MCF 10A (cell line): Measurements from ENCODE around the gene ASPSCR1. TPM values are rescaled to one million over a fixed set of nuclear protein-coding genes. Genes with fewer than 3 reads are reported as not detected.
A peak's percentile ranks its signal among the peaks of the same experiment; 100 is the strongest.

ENCODE experiments used
- BruUV-seq: library from RNA; stranded (reverse); fragments of 400-500 nt; replicated peaks from 2 replicates; lab custom pipeline; 2021; lab: Mats Ljungman, UMichigan
- CTCF ChIA-PET: fragments of 300-600 bp; sonication (Branson Sonifier 250); formaldehyde crosslinking; extraction: SDS; loops from one replicate; lab custom pipeline; 2021; ENCODE audit warnings: antibody characterized with exemption, inconsistent platforms; lab: Yijun Ruan, JAX
- POLR2A ChIA-PET: fragments of 300-600, 350-650 bp; sonication (Branson Sonifier 250); formaldehyde crosslinking; extraction: SDS; loops from one replicate; lab custom pipeline; 2020; ENCODE audit warnings: antibody characterized with exemption, inconsistent platforms; lab: Yijun Ruan, JAX
- DNase-seq: peaks from one replicate; pipeline ENCODE4 v3.0.0-alpha.2; 2018; ENCODE audit not compliant: unreplicated experiment
- H3K27ac Mint-ChIP-seq: one replicate; pipeline ENCODE4 v1.8.0; 2022; ENCODE audit warnings: mild to moderate bottlenecking, low read depth, mixed read lengths; ENCODE audit not compliant: unreplicated experiment
- H3K27me3 Mint-ChIP-seq: one replicate; pipeline ENCODE4 v1.8.0; 2022; ENCODE audit warnings: mixed read lengths; ENCODE audit not compliant: insufficient read depth, unreplicated experiment
- H3K36me3 Mint-ChIP-seq: one replicate; pipeline ENCODE4 v1.8.0; 2022; ENCODE audit warnings: mild to moderate bottlenecking, moderate library complexity, mixed read lengths; ENCODE audit not compliant: insufficient read depth, unreplicated experiment
- H3K4me1 Mint-ChIP-seq: one replicate; pipeline ENCODE4 v1.8.0; 2022; ENCODE audit warnings: mixed read lengths; ENCODE audit not compliant: insufficient read depth, unreplicated experiment
- H3K4me3 Mint-ChIP-seq: one replicate; pipeline ENCODE4 v1.8.0; 2022; ENCODE audit warnings: mild to moderate bottlenecking, moderate library complexity, mixed read lengths; ENCODE audit not compliant: unreplicated experiment
- H3K9me3 Mint-ChIP-seq: one replicate; pipeline ENCODE4 v1.8.0; 2022; ENCODE audit warnings: mixed read lengths; ENCODE audit not compliant: unreplicated experiment
- CTCF ChIP-seq: fragments of 200-600 bp; IDR thresholded peaks from one replicate; pipeline ENCODE4 v1.8.0; 2022; ENCODE audit warnings: antibody characterized with exemption, mild to moderate bottlenecking; ENCODE audit not compliant: unreplicated experiment
- intact Hi-C: fragments of 100-400 bp; cut with micrococcal nuclease; formaldehyde crosslinking; loops from 2 replicates; pipeline ENCODE4 v1.14.1; 2022
- total RNA-seq: library from RNA; stranded (reverse); gene quantifications from 2 replicates; pipeline ENCODE4 v1.2.3, GENCODE V29; 2022

The ASPSCR1 gene
- total RNA-seq, 1 experiment from 2014 or later, result 29.7 TPM

- ChIA-PET CTCF (interaction anchor here (2.2 kb wide), 1 partner anchor 12 kb away, joined by 7 read pairs; no protein-coding TSS in a partner anchor), POLR2A (interaction anchor here (0.8 to 1.3 kb wide), 5 partner anchors 9 to 120 kb away, joined by 3 to 4 read pairs (median 3); partner anchors contain the start of genes CENPX and LRRC45)
- no peak for TF ChIP-seq CTCF
- intact Hi-C loops, result loop anchor here (2.0 to 10.0 kb wide), 3 partner anchors 63 to 213 kb away; partner anchors contain the start of gene FASN
- DNase-seq, result peak; percentile 51
- no TSS peak for BruUV-seq
- H3K36me3 Mint-ChIP-seq, result no peaks in the 10 kb centered on the region
- H3K4me3 Mint-ChIP-seq, result peak overlapping the region; percentile 56
- H3K27me3 Mint-ChIP-seq, result no peaks in the 10 kb centered on the region
- H3K27ac Mint-ChIP-seq, result no peak overlapping the region
- H3K4me1 Mint-ChIP-seq, result no peaks in the 10 kb centered on the region
- H3K9me3 Mint-ChIP-seq, result no peaks in the 10 kb centered on the region
Observed at GRCh38 chr17:82031885-82032627, 54.6 kb downstream of the ASPSCR1 start.

- no peak for TF ChIP-seq CTCF
- BruUV-seq, result no TSS peak
- H3K27me3 Mint-ChIP-seq, result no peaks in the 10 kb centered on the region
- no peaks in the 10 kb centered on the region for H3K36me3 Mint-ChIP-seq
- intact Hi-C loops, result loop anchor here (10.0 kb wide), 2 partner anchors 61 to 211 kb away; partner anchors contain the start of gene FASN
- ChIA-PET POLR2A (no interaction called here), CTCF (interaction anchor here (0.5 to 2.2 kb wide), 2 partner anchors 13 to 148 kb away, joined by 3 to 7 read pairs; no protein-coding TSS in a partner anchor)
- H3K4me1 Mint-ChIP-seq, result no peaks in the 10 kb centered on the region
- no peaks in the 10 kb centered on the region for H3K9me3 Mint-ChIP-seq
- H3K27ac Mint-ChIP-seq, result no peak overlapping the region
- no peak for DNase-seq
- no peak overlapping the region for H3K4me3 Mint-ChIP-seq
Observed at GRCh38 chr17:82033359-82034085, 56.1 kb downstream of the ASPSCR1 start.

- TF ChIP-seq CTCF, result no peak
- DNase-seq, result no peak
- ChIA-PET CTCF (no interaction called here), POLR2A (no interaction called here)
- Mint-ChIP-seq H3K4me3 (no peak overlapping the region), H3K9me3 (no peaks in the 10 kb centered on the region), H3K27ac (no peak overlapping the region), H3K27me3 (no peaks in the 10 kb centered on the region), H3K36me3 (no peaks in the 10 kb centered on the region), H3K4me1 (no peaks in the 10 kb centered on the region)
- intact Hi-C loops, result loop anchor here (10.0 kb wide), 2 partner anchors 60 to 210 kb away; partner anchors contain the start of gene FASN
- BruUV-seq, result no TSS peak
Observed at GRCh38 chr17:82034371-82035011, 57.1 kb downstream of the ASPSCR1 start.
